IMR-90 (cell line): ENCODE measurements around the gene LZIC. TPM values are rescaled to one million over a fixed set of nuclear protein-coding genes. Genes with fewer than 3 reads are reported as not detected.

Experiments used
- ATAC-seq: fragments of 200-7000 bp; cut with Tn5 transposase; 2 replicates; pipeline ENCODE4 v1.9.1; 2020; ENCODE audit warnings: low read depth, mild to moderate bottlenecking, moderate library complexity
- BruUV-seq: library from RNA; stranded (reverse); fragments of 400-500 nt; replicated peaks from 2 replicates; lab custom pipeline; 2021; lab: Mats Ljungman, UMichigan
- CTCF ChIA-PET: fragments of 300-600 bp; formaldehyde crosslinking; extraction: SDS; loops from one replicate; lab custom pipeline; 2021; ENCODE audit warnings: antibody characterized with exemption; lab: Yijun Ruan, JAX
- POLR2A ChIA-PET: fragments of 300-600 bp; sonication (Branson Sonifier 250); formaldehyde crosslinking; loops from one replicate; lab custom pipeline; 2022; ENCODE audit warnings: antibody characterized with exemption; ENCODE audit not compliant: unreplicated experiment; lab: Charles Lee
- DNase-seq: peaks from one replicate; pipeline ENCODE4 v3.0.0; 2013
- H2AFZ ChIP-seq: replicated peaks from 2 replicates; pipeline ENCODE3; 2013; ENCODE audit warnings: low read length, mild to moderate bottlenecking; ENCODE audit not compliant: poor library complexity
- H2AK5ac ChIP-seq: 2 replicates; pipeline ENCODE4 v1.6.1; 2013; ENCODE audit warnings: low read depth, low read length, inconsistent platforms
- H2AK9ac ChIP-seq: replicated peaks from 2 replicates; pipeline ENCODE3; 2013; ENCODE audit warnings: mild to moderate bottlenecking, low read depth, low read length, moderate library complexity; ENCODE audit not compliant: poor library complexity
- H2BK120ac ChIP-seq: 2 replicates; pipeline ENCODE4 v1.6.1; 2013; ENCODE audit warnings: low read depth, low read length, inconsistent platforms
- H2BK15ac ChIP-seq: 3 replicates; pipeline ENCODE4 v1.6.1; 2013; ENCODE audit warnings: low read depth, low read length, inconsistent platforms
- H2BK20ac ChIP-seq: 2 replicates; pipeline ENCODE4 v1.6.1; 2013; ENCODE audit warnings: low read depth, mild to moderate bottlenecking, inconsistent platforms, low read length, moderate library complexity
- H2BK5ac ChIP-seq: 2 replicates; pipeline ENCODE4 v1.6.1; 2013; ENCODE audit warnings: mild to moderate bottlenecking, low read depth, low read length, inconsistent platforms; ENCODE audit not compliant: poor library complexity, severe bottlenecking
- H3K14ac ChIP-seq: replicated peaks from 2 replicates; pipeline ENCODE4 v1.6.1; 2013; ENCODE audit warnings: low read depth, low read length, inconsistent platforms
- H3K18ac ChIP-seq: 2 replicates; pipeline ENCODE4 v1.6.1; 2013; ENCODE audit warnings: low read depth, low read length, control low read depth
- H3K23ac ChIP-seq: 2 replicates; pipeline ENCODE4 v1.6.1; 2013; ENCODE audit warnings: low read depth, low read length, inconsistent platforms
- H3K27ac ChIP-seq: 2 replicates; pipeline ENCODE4 v1.5.1; 2013; ENCODE audit warnings: mild to moderate bottlenecking, control low read depth, low read length; ENCODE audit not compliant: insufficient read depth
- H3K27me3 ChIP-seq: 2 replicates; pipeline ENCODE4 v1.6.1; 2013; ENCODE audit warnings: low read length; ENCODE audit not compliant: control insufficient read depth, insufficient read depth
- H3K36me3 ChIP-seq: 2 replicates; pipeline ENCODE4 v1.6.1; 2013; ENCODE audit warnings: low read length, mixed read lengths; ENCODE audit not compliant: control insufficient read depth, insufficient read depth
- H3K4ac ChIP-seq: 2 replicates; pipeline ENCODE4 v1.6.1; 2013; ENCODE audit warnings: low read depth, low read length, inconsistent platforms
- H3K4me1 ChIP-seq: 2 replicates; pipeline ENCODE4 v1.6.1; 2013; ENCODE audit warnings: low read length, mixed read lengths; ENCODE audit not compliant: control insufficient read depth, insufficient read depth
- H3K4me2 ChIP-seq: 2 replicates; pipeline ENCODE4 v1.6.1; 2013; ENCODE audit warnings: low read depth, mild to moderate bottlenecking, control low read depth, low read length, moderate library complexity
- H3K4me3 ChIP-seq: 2 replicates; pipeline ENCODE4 v1.5.1; 2013; ENCODE audit warnings: low read depth, mild to moderate bottlenecking, control low read depth, low read length, moderate library complexity; ENCODE audit not compliant: insufficient read depth
- H3K56ac ChIP-seq: 2 replicates; pipeline ENCODE4 v1.6.1; 2013; ENCODE audit warnings: low read length, inconsistent platforms; ENCODE audit not compliant: insufficient read depth; ENCODE audit errors: extremely low read depth
- H3K79me1 ChIP-seq, 2 experiments: 2 replicates each; pipeline ENCODE4 v1.6.1; 2013; ENCODE audit warnings: low read length in 2 of 2, inconsistent platforms in 1 of 2, low read depth in 1 of 2
- H3K9ac ChIP-seq: 2 replicates; pipeline ENCODE4 v1.6.1; 2013; ENCODE audit warnings: low read depth, low read length, control low read depth
- H3K9me1 ChIP-seq: 2 replicates; pipeline ENCODE4 v1.6.1; 2013; ENCODE audit warnings: low read length, inconsistent platforms; ENCODE audit not compliant: insufficient read depth
- H3K9me3 ChIP-seq: 2 replicates; pipeline ENCODE4 v1.6.1; 2013; ENCODE audit warnings: low read length; ENCODE audit not compliant: control insufficient read depth, insufficient read depth
- H4K20me1 ChIP-seq: 2 replicates; pipeline ENCODE4 v1.6.1; 2013; ENCODE audit warnings: low read length, inconsistent platforms; ENCODE audit not compliant: insufficient read depth
- H4K5ac ChIP-seq: 2 replicates; pipeline ENCODE4 v1.6.1; 2013; ENCODE audit warnings: mild to moderate bottlenecking, low read depth, low read length, control low read depth
- H4K8ac ChIP-seq, 2 experiments: 2 replicates each; pipeline ENCODE4 v1.6.1; 2013; ENCODE audit warnings: low read depth in 2 of 2, low read length in 2 of 2, control low read depth in 1 of 2, inconsistent platforms in 1 of 2
- H4K91ac ChIP-seq: 2 replicates; pipeline ENCODE4 v1.6.1; 2013; ENCODE audit warnings: low read depth, low read length, inconsistent platforms; ENCODE audit not compliant: insufficient read depth
- BHLHE40 ChIP-seq: fragments of 150-350 bp; IDR thresholded peaks from 2 replicates; pipeline ENCODE4 v1.6.1; 2016; ENCODE audit warnings: mild to moderate bottlenecking, low read depth, low read length
- CEBPB ChIP-seq: IDR thresholded peaks from 2 replicates; pipeline ENCODE4 v1.6.1; 2012; ENCODE audit warnings: low read depth, low read length, improper control_type of control experiment
- CHD1 ChIP-seq: IDR thresholded peaks from 2 replicates; pipeline ENCODE4 v1.6.1; 2012; ENCODE audit warnings: low read depth, low read length, improper control_type of control experiment
- CTCF ChIP-seq: conservative IDR thresholded peaks from 2 replicates; pipeline ENCODE4 v1.5.1; 2012; ENCODE audit warnings: mild to moderate bottlenecking, low read depth, low read length, improper control_type of control experiment
- ELK1 ChIP-seq: fragments of 150-350 bp; IDR thresholded peaks from 2 replicates; pipeline ENCODE4 v1.6.1; 2016; ENCODE audit warnings: low read depth, mild to moderate bottlenecking, low read length, moderate library complexity, borderline replicate concordance
- FOS ChIP-seq: fragments of 150-350 bp; IDR thresholded peaks from 2 replicates; pipeline ENCODE4 v1.6.1; 2016; ENCODE audit warnings: low read depth, low read length
- MAFK ChIP-seq: IDR thresholded peaks from 2 replicates; pipeline ENCODE4 v1.6.1; 2012; ENCODE audit warnings: low read depth, low read length, improper control_type of control experiment
- MAZ ChIP-seq: IDR thresholded peaks from 2 replicates; pipeline ENCODE4 v1.6.1; 2012; ENCODE audit warnings: low read depth, mild to moderate bottlenecking, low read length, improper control_type of control experiment, moderate library complexity, borderline replicate concordance
- MXI1 ChIP-seq: IDR thresholded peaks from 2 replicates; pipeline ENCODE4 v1.6.1; 2012; ENCODE audit warnings: low read depth, mild to moderate bottlenecking, low read length, moderate library complexity, borderline replicate concordance
- NFE2L2 ChIP-seq: fragments of 150-350 bp; IDR thresholded peaks from 2 replicates; pipeline ENCODE4 v1.6.1; 2016; ENCODE audit warnings: low read depth, mild to moderate bottlenecking, low read length
- POLR2A ChIP-seq: IDR thresholded peaks from 2 replicates; pipeline ENCODE4 v1.6.1; 2012; ENCODE audit warnings: mild to moderate bottlenecking, low read depth, low read length
- RAD21 ChIP-seq: IDR thresholded peaks from 2 replicates; pipeline ENCODE4 v1.6.1; 2012; ENCODE audit warnings: low read length, improper control_type of control experiment
- RCOR1 ChIP-seq: IDR thresholded peaks from 2 replicates; pipeline ENCODE4 v1.6.1; 2012; ENCODE audit warnings: mild to moderate bottlenecking, low read length, improper control_type of control experiment; ENCODE audit not compliant: insufficient replicate concordance
- RFX5 ChIP-seq: IDR thresholded peaks from 2 replicates; pipeline ENCODE4 v1.8.0; 2012; ENCODE audit warnings: low read depth, mild to moderate bottlenecking, low read length, moderate library complexity
- SMC3 ChIP-seq: fragments of 150-350 bp; IDR thresholded peaks from 2 replicates; pipeline ENCODE4 v1.6.1; 2016; ENCODE audit warnings: low read depth, mild to moderate bottlenecking, antibody characterized with exemption, low read length, moderate library complexity
- USF2 ChIP-seq: fragments of 150-350 bp; IDR thresholded peaks from 2 replicates; pipeline ENCODE4 v1.6.1; 2017; ENCODE audit warnings: mild to moderate bottlenecking, antibody characterized with exemption, low read length, low read depth
- WGBS, 2 experiments: methylation state at CpG; one replicate each; pipeline versions ENCODE4 v1.1.5 to v1.1.7; 2013; ENCODE audit warnings: missing lambda C conversion rate in 2 of 2; ENCODE audit not compliant: insufficient read length in 1 of 2; ENCODE audit errors: extremely low coverage in 2 of 2; 5-methylcytosine and 5-hydroxymethylcytosine counted together
- dilution Hi-C: fragments of 300-500 bp; cut with HindIII; formaldehyde crosslinking; loops from one replicate; pipeline ENCODE4 v1.14.3; 2018; ENCODE audit warnings: low sequenced_read_pairs; ENCODE audit not compliant: unreplicated experiment
- in situ Hi-C: fragments of 300-500 bp; cut with MboI; formaldehyde crosslinking; loops from 3 replicates; pipeline ENCODE4 v1.14.3; 2019; ENCODE audit warnings: low sequenced_read_pairs, inconsistent platforms, mixed read lengths
- intact Hi-C: fragments of 100-400 bp; cut with micrococcal nuclease; formaldehyde crosslinking; loops from 2 replicates; pipeline ENCODE4 v1.10.0; 2022
- polyA plus RNA-seq, 3 experiments: library from polyadenylated mRNA; depleted of rRNA; stranded (reverse); fragments of >200 nt; gene quantifications; 2 replicates each; pipeline ENCODE4 v1.2.3, GENCODE V29; 2012; ENCODE audit warnings: low replicate concordance in 1 of 3
- total RNA-seq: library from RNA; depleted of rRNA; stranded (reverse); fragments of >200 nt; gene quantifications from 2 replicates; pipeline ENCODE4 v1.2.3, GENCODE V29; 2012

The LZIC gene
- total and polyA plus RNA-seq, 2 of the 4 experiments (the other 2 are of a cell fraction) = 11.6 to 19.0 TPM

DNA sequence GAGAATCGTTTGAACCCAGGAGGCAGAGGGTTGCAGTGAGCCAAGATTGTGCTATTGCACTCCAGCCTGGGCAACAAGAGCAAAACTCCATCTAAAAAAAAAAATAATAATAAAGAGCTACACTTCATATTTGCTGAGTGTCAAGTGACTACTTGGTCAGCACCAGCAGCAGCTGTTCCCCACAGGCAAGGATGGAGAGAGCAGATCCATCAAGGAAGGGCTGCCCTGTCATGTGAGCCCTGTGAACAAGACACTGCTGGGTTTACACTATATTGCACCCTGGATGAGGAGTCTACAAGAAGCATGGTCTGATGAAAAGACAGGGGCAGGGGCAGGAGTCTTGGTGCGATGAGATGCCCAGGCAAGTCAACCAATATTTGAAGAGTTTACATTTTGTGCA lies 36.7 kb downstream of the LZIC start:
- Histone ChIP-seq H3K27me3 (no peaks in the 10 kb centered on the region), H2AK9ac (no peak overlapping the region), H3K27ac (no peak overlapping the region), H2AFZ (no peak overlapping the region), H4K5ac (no peak overlapping the region), H4K91ac (no peak overlapping the region), H3K9ac (no peak overlapping the region), H3K79me1 (peaks cover 33 to 56% of the 10 kb centered on the region in 2 experiments), H2BK5ac (no peak overlapping the region), H2AK5ac (peak overlapping the region; percentile 57; the same call in 1 of the 2 replicates), H3K18ac (no peak overlapping the region), H3K36me3 (no peaks in the 10 kb centered on the region), H3K4ac (no peak overlapping the region), H2BK15ac (no peak overlapping the region), H3K23ac (0 out of 2 replicates have a peak overlapping the region, but pooled peaks have one; percentile 3), H2BK120ac (no peak overlapping the region), H4K20me1 (no peaks in the 10 kb centered on the region; the same call in 1 of the 2 replicates), H3K14ac (no peak overlapping the region), H4K8ac (no peak overlapping the region), H3K4me2 (no peak overlapping the region), H2BK20ac (no peak overlapping the region), H3K4me1 (peaks cover 8% of the 10 kb centered on the region), H3K9me1 (peaks cover 11% of the 10 kb centered on the region), H3K9me3 (no peaks in the 10 kb centered on the region), H3K4me3 (no peak overlapping the region), H3K56ac (no peak overlapping the region)
- DNase-seq (no peak), ATAC-seq (no peak)
- intact Hi-C loops (no loop called here), in situ Hi-C loops (no loop called here), dilution Hi-C loops (no loop called here)
- WGBS, 2 experiments = no CpG with 5 or more reads among the region's 2 CpGs
- BruUV-seq = no TSS peak
- ChIA-PET CTCF (no interaction called here), POLR2A (no interaction called here)
- TF ChIP-seq RCOR1 = no peak
- TF ChIP-seq MAZ = no peak
- TF ChIP-seq SMC3 = no peak
- TF ChIP-seq BHLHE40 = no peak
- no peak for TF ChIP-seq CTCF
- TF ChIP-seq RAD21 = no peak
- no peak for TF ChIP-seq ELK1
- no peak for TF ChIP-seq POLR2A
- TF ChIP-seq NFE2L2 = no peak
- no peak for TF ChIP-seq MAFK
- no peak for TF ChIP-seq USF2
- no peak for TF ChIP-seq MXI1
- TF ChIP-seq FOS = no peak
- no peak for TF ChIP-seq CHD1
- no peak for TF ChIP-seq CEBPB
- no peak for TF ChIP-seq RFX5
